Glomerular visceral epithelial cell (primary cell): ENCODE results near the gene CST3.
A peak's percentile ranks its signal among the peaks of the same experiment; 100 is the strongest.
"Not testable (repeated sequence)": the region's sequence is repeated elsewhere in the genome, so short reads cannot be mapped to it uniquely, and the experiment has no call there.

Experiments used
- DNase-seq: peaks from one replicate; pipeline ENCODE4 v3.0.0-alpha.2; 2016; ENCODE audit errors: extremely low spot score

The CST3 gene

GRCh38 chr20:23662276-23662870, 24.6 kb upstream of the CST3 start:
- DNase-seq = no peak

GRCh38 chr20:23661002-23661429, 23.3 kb upstream of the CST3 start:
- no peak for DNase-seq

GRCh38 chr20:23659989-23660837, 22.5 kb upstream of the CST3 start:
- peak; percentile 59 for DNase-seq

GRCh38 chr20:23659610-23659988, 21.8 kb upstream of the CST3 start:
- not testable (repeated sequence) for DNase-seq

- peak; percentile 88 for DNase-seq
These were observed 21.3 kb upstream of the CST3 start for GRCh38 chr20:23658989-23659609.

- no peak for DNase-seq
These were observed 20.6 kb upstream of the CST3 start for GRCh38 chr20:23658336-23658735.

GRCh38 chr20:23657202-23657601, 19.4 kb upstream of the CST3 start:
- DNase-seq = no peak

- DNase-seq = no peak
These were observed 18.6 kb upstream of the CST3 start for GRCh38 chr20:23656372-23656771.

- no peak for DNase-seq
These were observed 17.9 kb upstream of the CST3 start for GRCh38 chr20:23655491-23656211.

- no peak for DNase-seq
These were observed 17.0 kb upstream of the CST3 start for GRCh38 chr20:23654717-23655116.

- DNase-seq = no peak
These were observed 16.2 kb upstream of the CST3 start for GRCh38 chr20:23654000-23654399.

- DNase-seq = no peak
These were observed 15.7 kb upstream of the CST3 start for GRCh38 chr20:23653400-23653938.

- no peak for DNase-seq
These were observed 15.2 kb upstream of the CST3 start for GRCh38 chr20:23652926-23653325.

GRCh38 chr20:23652371-23652770, 14.6 kb upstream of the CST3 start:
- peak; percentile 85 for DNase-seq

- DNase-seq = no peak
These were observed 13.4 kb upstream of the CST3 start for GRCh38 chr20:23651117-23651516.

- no peak for DNase-seq
These were observed 12.2 kb upstream of the CST3 start for GRCh38 chr20:23649830-23650417.

- DNase-seq = no peak
These were observed 11.5 kb upstream of the CST3 start for GRCh38 chr20:23649242-23649641.

GRCh38 chr20:23647346-23647745, 9.6 kb upstream of the CST3 start:
- no peak for DNase-seq

- DNase-seq = no peak
These were observed 8.5 kb upstream of the CST3 start for GRCh38 chr20:23646106-23646873.

GRCh38 chr20:23645575-23645974, 7.8 kb upstream of the CST3 start:
- DNase-seq = no peak

GRCh38 chr20:23644164-23644563, 6.4 kb upstream of the CST3 start:
- DNase-seq = no peak
